Natural killer cell treated with Interleukin-12 subunit alpha and Interleukin-12 subunit beta and Interleukin-15 and Interleukin-18, amount 100 ng/mL, for 72 hours (primary cell): Measurements from ENCODE around the gene ZFAND2A. TPM values are rescaled to one million over a fixed set of nuclear protein-coding genes. Genes with fewer than 3 reads are reported as not detected.

ENCODE experiments used
- ATAC-seq, 2 donors: fragments of 150-1000 bp; cut with Tn5 transposase in 1 of 2; sonication (Bioruptor Pico), chemical (Tn5 transposase) in 1 of 2; 2 replicates each; pipeline ENCODE4 v1.10.0; 2021
- DNase-seq: peaks from one replicate; pipeline ENCODE4 v3.0.0; 2022; ENCODE audit warnings: low spot score
- H3K27ac Mint-ChIP-seq, 2 donors: 1 replicate in 1 of 2; 2 replicates in 1 of 2; pipeline ENCODE4 v1.8.0; 2022; ENCODE audit warnings: mixed read lengths in 2 of 2, mild to moderate bottlenecking in 1 of 2, moderate library complexity in 1 of 2
- H3K27me3 Mint-ChIP-seq, 2 donors: 1 replicate in 1 of 2; 2 replicates in 1 of 2; pipeline ENCODE4 v1.8.0; 2022; ENCODE audit warnings: mixed read lengths in 2 of 2
- H3K36me3 Mint-ChIP-seq: one replicate; pipeline ENCODE4 v1.8.0; 2022; ENCODE audit warnings: mixed read lengths
- H3K4me1 Mint-ChIP-seq, 2 donors: 1 replicate in 1 of 2; 2 replicates in 1 of 2; pipeline ENCODE4 v1.8.0; 2022; ENCODE audit warnings: low read depth in 2 of 2, mixed read lengths in 2 of 2, mild to moderate bottlenecking in 1 of 2
- H3K4me3 Mint-ChIP-seq: one replicate; pipeline ENCODE4 v1.8.0; 2022; ENCODE audit warnings: mixed read lengths
- H3K9me3 Mint-ChIP-seq: 2 replicates; pipeline ENCODE4 v1.8.0; 2022; ENCODE audit warnings: mixed read lengths
- total RNA-seq, 2 donors: library from RNA; stranded (reverse); gene quantifications; one replicate each; pipeline ENCODE4 v1.2.3, GENCODE V29; 2022

ZFAND2A gene
- total RNA-seq, 2 donors from 2014 or later: 34.7 to 41.2 TPM

DNA sequence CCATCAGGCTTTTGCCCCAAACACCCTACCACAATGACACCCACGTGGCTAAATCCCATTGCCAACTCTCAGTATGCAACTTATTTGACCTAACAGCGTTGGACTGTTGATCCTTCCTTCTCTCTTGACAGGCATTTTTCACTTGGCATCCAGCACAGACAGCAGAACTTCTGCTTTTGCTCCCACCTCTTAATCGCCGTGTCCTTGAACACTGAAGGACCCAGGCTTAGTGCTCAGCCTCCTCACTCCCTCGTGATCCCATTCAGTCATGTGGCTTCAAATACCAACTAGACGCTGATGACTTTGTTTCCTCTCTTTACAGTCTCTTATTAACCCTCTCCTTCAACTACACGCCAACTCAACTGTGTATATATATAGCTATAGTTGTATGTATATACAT is 25.0 kb downstream of the ZFAND2A start:
- no peaks in the 10 kb centered on the region for H3K36me3 Mint-ChIP-seq

DNA sequence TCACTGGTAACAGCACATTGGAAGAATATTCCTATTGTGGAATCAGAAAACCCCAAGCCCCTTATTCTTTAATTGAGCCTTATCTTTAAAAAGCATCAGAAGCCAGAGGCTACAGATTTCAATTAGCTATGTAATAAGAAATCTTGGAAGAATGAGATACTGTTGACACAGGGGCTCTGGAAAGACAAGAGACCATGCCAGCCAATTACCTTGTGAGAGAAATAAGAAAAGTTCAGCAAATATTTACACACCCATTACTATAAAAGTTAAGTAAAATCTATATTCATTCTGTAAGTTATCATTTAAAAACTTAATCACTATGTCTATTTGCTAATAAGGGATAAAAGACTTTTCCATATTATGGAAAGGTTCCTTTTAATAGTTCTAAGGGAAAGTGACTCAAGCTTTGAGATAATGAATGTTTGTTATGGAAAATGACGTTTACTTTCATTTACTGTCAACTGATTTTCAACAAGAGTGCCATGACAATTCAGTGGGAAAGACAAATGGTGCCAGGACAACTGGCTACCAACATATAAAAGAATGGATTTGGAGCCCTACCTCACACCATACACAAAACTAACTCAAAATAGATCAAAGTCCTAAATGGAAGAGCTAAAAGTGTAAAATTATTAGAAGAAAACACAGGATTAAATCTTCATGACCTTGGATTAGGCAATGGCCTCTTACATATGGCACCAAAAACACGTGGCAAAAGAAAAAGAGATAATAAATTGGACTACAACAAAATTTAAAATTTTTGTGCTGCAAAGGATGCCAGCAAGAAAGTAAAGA is 28.3 kb downstream of the ZFAND2A start:
- H3K36me3 Mint-ChIP-seq: no peaks in the 10 kb centered on the region
- no peak overlapping the region for H3K27ac Mint-ChIP-seq
- no peak for DNase-seq
- no peak overlapping the region for H3K4me3 Mint-ChIP-seq
- no peak for ATAC-seq
- no peaks in the 10 kb centered on the region for H3K9me3 Mint-ChIP-seq
- H3K4me1 Mint-ChIP-seq: peaks cover 1 to 3% of the 10 kb centered on the region in 2 donors
- H3K27me3 Mint-ChIP-seq: no peaks in the 10 kb centered on the region

More for the DNA sequence above, 25.0 kb downstream of the ZFAND2A start:
- Mint-ChIP-seq H3K27ac (no peak overlapping the region), H3K4me3 (no peak overlapping the region), H3K27me3 (no peaks in the 10 kb centered on the region), H3K9me3 (no peaks in the 10 kb centered on the region), H3K4me1 (peaks cover 11 to 13% of the 10 kb centered on the region in 2 donors)
- DNase-seq (peak; percentile 18), ATAC-seq (no peak)

GRCh38 chr7:1130021-1130990 is 29.7 kb downstream of the ZFAND2A start:
- no peaks in the 10 kb centered on the region for H3K4me1 Mint-ChIP-seq
- no peaks in the 10 kb centered on the region for H3K27me3 Mint-ChIP-seq
- H3K4me3 Mint-ChIP-seq: no peak overlapping the region
- ATAC-seq (no peak), DNase-seq (peak; percentile 48)
- H3K36me3 Mint-ChIP-seq: no peaks in the 10 kb centered on the region
- H3K27ac Mint-ChIP-seq: no peak overlapping the region
- no peaks in the 10 kb centered on the region for H3K9me3 Mint-ChIP-seq

DNA sequence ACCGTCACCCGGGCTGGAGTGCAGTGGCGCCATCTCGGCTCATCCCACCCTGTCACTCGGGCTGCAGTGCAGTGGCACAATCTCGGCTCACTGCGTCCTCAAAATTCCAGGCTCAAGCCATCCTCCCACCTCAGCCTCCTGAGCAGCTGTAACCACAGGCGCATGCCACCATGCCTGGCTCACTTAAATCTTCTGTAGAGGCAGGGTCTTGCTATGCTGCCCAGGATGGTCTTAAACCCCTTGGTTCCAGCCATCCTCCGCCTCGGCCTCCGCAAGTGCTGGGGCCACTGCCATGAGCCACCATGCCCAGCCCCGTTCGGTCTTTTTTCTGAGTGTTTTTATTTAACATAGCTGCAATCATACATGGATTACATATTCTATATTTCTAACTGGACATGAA is 30.6 kb downstream of the ZFAND2A start:
- Mint-ChIP-seq H3K27me3 (no peaks in the 10 kb centered on the region), H3K27ac (no peak overlapping the region), H3K4me1 (no peaks in the 10 kb centered on the region), H3K36me3 (no peaks in the 10 kb centered on the region), H3K4me3 (no peak overlapping the region), H3K9me3 (no peaks in the 10 kb centered on the region)
- DNase-seq: no peak
- no peak for ATAC-seq

DNA sequence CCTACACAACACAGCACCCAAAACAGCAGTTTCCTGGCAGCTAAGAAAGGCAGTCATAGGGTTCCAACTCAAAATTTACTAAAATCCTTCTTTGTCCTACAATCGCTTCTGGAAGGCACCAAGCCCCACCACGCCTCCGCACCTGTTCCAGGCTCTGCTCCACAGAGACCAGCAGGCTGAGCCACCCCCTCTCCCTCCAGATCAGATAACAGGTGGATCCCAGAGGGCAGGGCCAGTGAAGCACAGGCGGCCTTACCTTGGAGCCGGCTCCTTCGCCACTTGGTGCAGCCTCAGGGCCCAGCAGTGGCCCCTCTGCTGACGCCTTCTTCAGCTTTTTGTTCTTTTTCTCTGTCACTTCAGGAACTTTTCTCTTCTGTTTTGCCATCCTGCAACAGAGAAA is 33.0 kb downstream of the ZFAND2A start:
- ATAC-seq (no peak), DNase-seq (peak; percentile 22)
- Mint-ChIP-seq H3K4me3 (no peak overlapping the region), H3K27ac (no peak overlapping the region), H3K36me3 (no peaks in the 10 kb centered on the region), H3K27me3 (no peaks in the 10 kb centered on the region), H3K9me3 (no peaks in the 10 kb centered on the region), H3K4me1 (no peaks in the 10 kb centered on the region)

- H3K27ac Mint-ChIP-seq: no peak overlapping the region
- no peak for ATAC-seq
- no peaks in the 10 kb centered on the region for H3K27me3 Mint-ChIP-seq
- H3K4me3 Mint-ChIP-seq: no peak overlapping the region
- no peak for DNase-seq
- H3K4me1 Mint-ChIP-seq: no peaks in the 10 kb centered on the region
- no peaks in the 10 kb centered on the region for H3K9me3 Mint-ChIP-seq
- no peaks in the 10 kb centered on the region for H3K36me3 Mint-ChIP-seq
Observed at GRCh38 chr7:1125603-1125969, 34.4 kb downstream of the ZFAND2A start.

- no peak overlapping the region for H3K27ac Mint-ChIP-seq
- peak; percentile 50 for DNase-seq
- peak in 1 of 2 donors; percentile 24 for ATAC-seq
- H3K9me3 Mint-ChIP-seq: no peaks in the 10 kb centered on the region
- no peak overlapping the region for H3K4me3 Mint-ChIP-seq
- H3K36me3 Mint-ChIP-seq: no peaks in the 10 kb centered on the region
- H3K4me1 Mint-ChIP-seq: no peaks in the 10 kb centered on the region
- H3K27me3 Mint-ChIP-seq: no peaks in the 10 kb centered on the region
Observed at GRCh38 chr7:1124816-1125602, 35.0 kb downstream of the ZFAND2A start.

DNA sequence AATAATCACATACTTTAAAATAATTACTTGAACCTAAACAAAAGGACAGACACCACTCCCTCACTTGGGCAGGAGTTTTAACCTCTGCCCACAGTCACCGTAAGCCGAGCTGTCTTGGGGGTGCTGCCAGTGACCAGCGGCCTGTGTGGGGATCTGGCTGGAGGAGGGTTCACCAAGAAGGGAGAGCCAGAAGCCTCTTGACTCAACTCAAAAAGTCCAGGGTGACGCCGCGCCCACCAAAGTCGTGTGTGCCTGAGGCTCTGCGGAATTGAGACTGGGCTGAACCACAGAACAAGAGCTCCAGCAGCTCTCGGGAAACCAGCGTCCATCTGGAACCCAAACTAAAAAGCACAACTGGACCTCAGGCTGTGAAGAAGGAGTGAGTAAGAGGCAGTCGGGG is 35.8 kb downstream of the ZFAND2A start:
- H3K27me3 Mint-ChIP-seq: no peaks in the 10 kb centered on the region
- H3K27ac Mint-ChIP-seq: no peak overlapping the region
- peak; percentile 34 for DNase-seq
- no peaks in the 10 kb centered on the region for H3K36me3 Mint-ChIP-seq
- no peak overlapping the region for H3K4me3 Mint-ChIP-seq
- no peaks in the 10 kb centered on the region for H3K4me1 Mint-ChIP-seq
- ATAC-seq: no peak
- H3K9me3 Mint-ChIP-seq: no peaks in the 10 kb centered on the region

GRCh38 chr7:1123715-1124114 is 36.3 kb downstream of the ZFAND2A start:
- Mint-ChIP-seq H3K4me3 (no peak overlapping the region), H3K36me3 (no peaks in the 10 kb centered on the region), H3K4me1 (no peaks in the 10 kb centered on the region), H3K27me3 (no peaks in the 10 kb centered on the region), H3K9me3 (no peaks in the 10 kb centered on the region), H3K27ac (no peak overlapping the region)
- no peak for ATAC-seq
- peak; percentile 59 for DNase-seq

GRCh38 chr7:1122832-1123501 is 37.0 kb downstream of the ZFAND2A start:
- DNase-seq: peak; percentile 29
- Mint-ChIP-seq H3K27ac (no peak overlapping the region), H3K4me1 (no peaks in the 10 kb centered on the region), H3K36me3 (no peaks in the 10 kb centered on the region), H3K4me3 (no peak overlapping the region), H3K9me3 (no peaks in the 10 kb centered on the region), H3K27me3 (no peaks in the 10 kb centered on the region)
- no peak for ATAC-seq

- H3K9me3 Mint-ChIP-seq: no peaks in the 10 kb centered on the region
- H3K27ac Mint-ChIP-seq: no peak overlapping the region
- ATAC-seq (peak in 1 of 2 donors; percentile 33), DNase-seq (peak; percentile 58)
- no peaks in the 10 kb centered on the region for H3K27me3 Mint-ChIP-seq
- H3K4me3 Mint-ChIP-seq: no peak overlapping the region
- no peaks in the 10 kb centered on the region for H3K36me3 Mint-ChIP-seq
- peaks cover 3 to 7% of the 10 kb centered on the region in 2 donors for H3K4me1 Mint-ChIP-seq
Observed at GRCh38 chr7:1121886-1122831, 37.8 kb downstream of the ZFAND2A start.

- Mint-ChIP-seq H3K4me1 (peaks cover 3 to 7% of the 10 kb centered on the region in 2 donors), H3K27ac (no peak overlapping the region), H3K27me3 (no peaks in the 10 kb centered on the region), H3K36me3 (no peaks in the 10 kb centered on the region), H3K4me3 (no peak overlapping the region), H3K9me3 (no peaks in the 10 kb centered on the region)
- no peak for DNase-seq
- no peak for ATAC-seq
Observed at GRCh38 chr7:1121476-1121875, 38.5 kb downstream of the ZFAND2A start.
